ENCODE data around the gene ANTKMT.

The ANTKMT gene

DNA sequence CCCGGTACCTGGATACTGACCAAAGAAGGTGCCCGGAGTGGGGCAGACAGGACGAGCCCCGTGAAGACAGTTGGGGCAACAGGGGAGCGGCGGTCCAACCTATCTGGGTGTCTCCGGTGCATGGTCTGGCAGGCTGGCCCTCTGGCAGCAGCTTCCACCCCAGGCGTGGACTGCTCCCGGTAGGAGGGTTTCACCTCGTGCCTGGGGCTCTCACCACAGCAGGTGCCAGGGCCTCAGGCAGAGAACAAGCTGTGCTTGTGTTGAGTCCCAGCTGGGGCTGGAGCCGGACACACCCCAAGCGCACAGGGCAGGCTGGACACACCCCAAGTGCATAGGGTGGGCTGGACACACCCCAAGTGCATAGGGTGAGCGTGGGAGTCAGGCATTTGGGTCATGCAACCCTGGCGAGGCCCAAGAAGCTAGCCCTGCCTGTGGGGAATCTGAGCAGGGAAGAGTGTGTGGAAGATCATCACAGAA, 13.8 kb upstream of the ANTKMT start:
- no peaks in the 10 kb centered on the region for H3K9me3 ChIP-seq (ENCODE audit: insufficient read depth, low read length)
- no peaks in the 10 kb centered on the region for H3F3A ChIP-seq (ENCODE audit: insufficient read depth)
- no peak overlapping the region for H3K9ac ChIP-seq (ENCODE audit: low read length)
- no peak overlapping the region for H2AFZ ChIP-seq (ENCODE audit: low read depth, low read length, severe bottlenecking)
- no peaks in the 10 kb centered on the region for H3K27me3 ChIP-seq (ENCODE audit: low read length)
- H3K4me2 ChIP-seq (ENCODE audit: low read depth, low read length, poor library complexity, severe bottlenecking): no peak overlapping the region
- no peak overlapping the region for H3K4me3 ChIP-seq (ENCODE audit: insufficient read depth, low read length, poor library complexity, severe bottlenecking)
- H3K36me3 ChIP-seq (ENCODE audit: low read length): no peaks in the 10 kb centered on the region
- no peak overlapping the region for H3K27ac ChIP-seq (ENCODE audit: low read depth, low read length)
- no peaks in the 10 kb centered on the region for H3K9me2 ChIP-seq (replicated peaks; ENCODE audit: insufficient read depth, low read length)
- TF ChIP-seq, protein P1, sequence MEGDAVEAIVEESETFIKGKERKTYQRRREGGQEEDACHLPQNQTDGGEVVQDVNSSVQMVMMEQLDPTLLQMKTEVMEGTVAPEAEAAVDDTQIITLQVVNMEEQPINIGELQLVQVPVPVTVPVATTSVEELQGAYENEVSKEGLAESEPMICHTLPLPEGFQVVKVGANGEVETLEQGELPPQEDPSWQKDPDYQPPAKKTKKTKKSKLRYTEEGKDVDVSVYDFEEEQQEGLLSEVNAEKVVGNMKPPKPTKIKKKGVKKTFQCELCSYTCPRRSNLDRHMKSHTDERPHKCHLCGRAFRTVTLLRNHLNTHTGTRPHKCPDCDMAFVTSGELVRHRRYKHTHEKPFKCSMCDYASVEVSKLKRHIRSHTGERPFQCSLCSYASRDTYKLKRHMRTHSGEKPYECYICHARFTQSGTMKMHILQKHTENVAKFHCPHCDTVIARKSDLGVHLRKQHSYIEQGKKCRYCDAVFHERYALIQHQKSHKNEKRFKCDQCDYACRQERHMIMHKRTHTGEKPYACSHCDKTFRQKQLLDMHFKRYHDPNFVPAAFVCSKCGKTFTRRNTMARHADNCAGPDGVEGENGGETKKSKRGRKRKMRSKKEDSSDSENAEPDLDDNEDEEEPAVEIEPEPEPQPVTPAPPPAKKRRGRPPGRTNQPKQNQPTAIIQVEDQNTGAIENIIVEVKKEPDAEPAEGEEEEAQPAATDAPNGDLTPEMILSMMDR (IDR thresholded peaks at IDR 0.05; ENCODE audit: insufficient read depth, low read length, poor library complexity, severe bottlenecking): no peak
- no peak for TF ChIP-seq EZH2phosphoT487 (conservative IDR thresholded peaks at IDR 0.05; ENCODE audit: low read length)
- no peaks in the 10 kb centered on the region for H3K79me2 ChIP-seq (ENCODE audit: insufficient read depth, low read length)
- no peaks in the 10 kb centered on the region for H4K20me1 ChIP-seq (ENCODE audit: low read depth, low read length)

GRCh38 chr16:708019-708418, 12.9 kb upstream of the ANTKMT start:
- no peaks in the 10 kb centered on the region for H3K79me2 ChIP-seq (ENCODE audit: insufficient read depth, low read length)
- H3K36me3 ChIP-seq (ENCODE audit: low read length): no peaks in the 10 kb centered on the region
- no peak overlapping the region for H3K4me2 ChIP-seq (ENCODE audit: low read depth, low read length, poor library complexity, severe bottlenecking)
- H3F3A ChIP-seq (ENCODE audit: insufficient read depth): no peaks in the 10 kb centered on the region
- no peaks in the 10 kb centered on the region for H4K20me1 ChIP-seq (ENCODE audit: low read depth, low read length)
- no peak overlapping the region for H3K4me3 ChIP-seq (ENCODE audit: insufficient read depth, low read length, poor library complexity, severe bottlenecking)
- H3K9me2 ChIP-seq (replicated peaks; ENCODE audit: insufficient read depth, low read length): no peaks in the 10 kb centered on the region
- H3K9me3 ChIP-seq (ENCODE audit: insufficient read depth, low read length): no peaks in the 10 kb centered on the region
- no peak overlapping the region for H3K27ac ChIP-seq (ENCODE audit: low read depth, low read length)
- H3K9ac ChIP-seq (ENCODE audit: low read length): no peak overlapping the region
- H2AFZ ChIP-seq (ENCODE audit: low read depth, low read length, severe bottlenecking): no peak overlapping the region
- TF ChIP-seq, protein P1 (IDR thresholded peaks at IDR 0.05; ENCODE audit: insufficient read depth, low read length, poor library complexity, severe bottlenecking): no peak
- TF ChIP-seq EZH2phosphoT487 (conservative IDR thresholded peaks at IDR 0.05; ENCODE audit: low read length): no peak
- H3K27me3 ChIP-seq (ENCODE audit: low read length): no peaks in the 10 kb centered on the region

DNA sequence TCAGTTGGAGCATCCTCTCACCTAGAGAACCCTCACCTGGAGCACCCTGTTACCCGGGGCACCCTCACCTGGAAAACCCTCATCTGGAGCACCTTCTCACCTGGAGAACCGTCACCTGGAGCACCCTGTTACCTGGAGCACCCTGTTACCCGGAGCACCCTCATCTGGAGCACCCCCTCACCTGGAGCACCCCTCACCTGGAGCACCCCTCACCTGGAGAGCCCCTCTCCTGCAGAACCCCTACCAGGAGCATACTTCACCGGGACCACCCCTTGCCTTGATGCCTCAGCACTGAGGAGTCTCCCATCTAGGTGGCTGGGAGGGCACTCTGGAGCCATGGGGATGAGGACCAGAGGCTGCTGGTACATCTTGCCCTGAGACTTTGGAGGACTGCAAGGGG, 12.0 kb upstream of the ANTKMT start:
- no peaks in the 10 kb centered on the region for H3K9me2 ChIP-seq (replicated peaks; ENCODE audit: insufficient read depth, low read length)
- no peak overlapping the region for H3K27ac ChIP-seq (ENCODE audit: low read depth, low read length)
- no peaks in the 10 kb centered on the region for H3K79me2 ChIP-seq (ENCODE audit: insufficient read depth, low read length)
- H3K4me3 ChIP-seq (ENCODE audit: insufficient read depth, low read length, poor library complexity, severe bottlenecking): no peak overlapping the region
- no peak overlapping the region for H3K4me2 ChIP-seq (ENCODE audit: low read depth, low read length, poor library complexity, severe bottlenecking)
- H3K27me3 ChIP-seq (ENCODE audit: low read length): no peaks in the 10 kb centered on the region
- no peaks in the 10 kb centered on the region for H3K36me3 ChIP-seq (ENCODE audit: low read length)
- H3F3A ChIP-seq (ENCODE audit: insufficient read depth): no peaks in the 10 kb centered on the region
- no peaks in the 10 kb centered on the region for H3K9me3 ChIP-seq (ENCODE audit: insufficient read depth, low read length)
- H4K20me1 ChIP-seq (ENCODE audit: low read depth, low read length): no peaks in the 10 kb centered on the region
- no peak for TF ChIP-seq EZH2phosphoT487 (conservative IDR thresholded peaks at IDR 0.05; ENCODE audit: low read length)
- TF ChIP-seq, protein P1 (IDR thresholded peaks at IDR 0.05; ENCODE audit: insufficient read depth, low read length, poor library complexity, severe bottlenecking): no peak
- no peak overlapping the region for H3K9ac ChIP-seq (ENCODE audit: low read length)
- H2AFZ ChIP-seq (ENCODE audit: low read depth, low read length, severe bottlenecking): no peak overlapping the region

Data from SU-DHL-6 (cell line).